ENCODE data around the gene ZCCHC14. TPM values are rescaled to one million over a fixed set of nuclear protein-coding genes. Genes with fewer than 3 reads are reported as not detected.

Gene ZCCHC14
- total RNA-seq, 1 donor, result 8.2 TPM

GRCh38 chr16:87358696-87359095 is 134.1 kb downstream of the ZCCHC14 start:
- TF ChIP-seq CTCF (IDR thresholded peaks at IDR 0.05; ENCODE audit: insufficient read depth, low read depth, low read length), result no peak
- DNase-seq (ENCODE audit: low read depth), result no peak

GRCh38 chr16:87358250-87358649 is 134.6 kb downstream of the ZCCHC14 start:
- H3K4me3 ChIP-seq (ENCODE audit: low read depth, low read length), result no peak overlapping the region
- no peak for DNase-seq (ENCODE audit: low read depth)
- TF ChIP-seq CTCF (IDR thresholded peaks at IDR 0.05; ENCODE audit: insufficient read depth, low read depth, low read length), result no peak

More at GRCh38 chr16:87358696-87359095, 134.1 kb downstream of the ZCCHC14 start:
- H3K4me3 ChIP-seq (ENCODE audit: low read depth, low read length), result no peak overlapping the region

- H3K4me3 ChIP-seq (ENCODE audit: low read depth, low read length), result no peak overlapping the region
- no peak for DNase-seq (ENCODE audit: low read depth)
- no peak for TF ChIP-seq CTCF (IDR thresholded peaks at IDR 0.05; ENCODE audit: insufficient read depth, low read depth, low read length)
Observed at GRCh38 chr16:87356491-87356853, 136.4 kb downstream of the ZCCHC14 start.

Other genes starting within 250 kb of the ZCCHC14 start
- 4.2 and 4.7 TPM in 2 replicates for gene C16orf95, start 175.6 kb downstream of the ZCCHC14 start, total RNA-seq
- 25.9 and 26.7 TPM in 2 replicates for gene FBXO31, start 109.2 kb downstream of the ZCCHC14 start, total RNA-seq
- 25.1 and 36.3 TPM in 2 replicates for gene MAP1LC3B, start 100.7 kb downstream of the ZCCHC14 start, total RNA-seq
- not detected in 2 replicates for gene JPH3, start 109.5 kb upstream of the ZCCHC14 start, total RNA-seq

Data from fibroblast of villous mesenchyme (primary cell).